PC-3 (cell line): ENCODE data around the gene USP32.

Source experiments
- EZH2 ChIP-seq: fragments of 300-600 bp; sonication (generic); IDR thresholded peaks from one replicate; pipeline ENCODE4 v1.6.1; 2017; ENCODE audit warnings: antibody characterized with exemption, mild to moderate bottlenecking, low read length; ENCODE audit not compliant: unreplicated experiment
- EZH2phosphoT487 ChIP-seq: fragments of 300-600 bp; sonication (generic); IDR thresholded peaks from 2 replicates; pipeline ENCODE4 v1.6.1; 2018; ENCODE audit warnings: mild to moderate bottlenecking, antibody characterized with exemption, low read length, borderline replicate concordance
- TF ChIP-seq, protein P1 (sequence below): fragments of 300-600 bp; sonication (generic); conservative IDR thresholded peaks from 2 replicates; pipeline ENCODE4 v1.5.1; 2017; ENCODE audit warnings: antibody characterized with exemption, low read depth, mild to moderate bottlenecking, low read length

DNA sequence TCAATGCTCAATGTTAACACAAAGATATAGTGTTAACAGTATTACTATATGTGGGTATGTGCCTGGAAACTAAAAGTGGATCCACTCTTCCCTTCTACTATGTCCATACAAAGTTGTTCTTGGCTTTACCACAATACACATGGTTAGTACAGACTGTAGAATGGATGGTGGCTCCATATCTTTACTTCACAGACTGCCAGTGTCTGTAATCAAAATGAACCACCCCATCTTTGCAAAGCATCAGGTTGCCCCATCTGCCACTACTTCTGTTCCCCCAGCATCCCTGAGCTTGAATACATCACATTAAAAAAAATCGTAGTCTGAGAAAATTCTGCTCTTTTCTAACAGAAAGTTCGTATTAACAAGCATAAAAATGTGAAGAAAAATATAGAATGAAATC, 30.0 kb downstream of the USP32 start:
- TF ChIP-seq, protein P1, sequence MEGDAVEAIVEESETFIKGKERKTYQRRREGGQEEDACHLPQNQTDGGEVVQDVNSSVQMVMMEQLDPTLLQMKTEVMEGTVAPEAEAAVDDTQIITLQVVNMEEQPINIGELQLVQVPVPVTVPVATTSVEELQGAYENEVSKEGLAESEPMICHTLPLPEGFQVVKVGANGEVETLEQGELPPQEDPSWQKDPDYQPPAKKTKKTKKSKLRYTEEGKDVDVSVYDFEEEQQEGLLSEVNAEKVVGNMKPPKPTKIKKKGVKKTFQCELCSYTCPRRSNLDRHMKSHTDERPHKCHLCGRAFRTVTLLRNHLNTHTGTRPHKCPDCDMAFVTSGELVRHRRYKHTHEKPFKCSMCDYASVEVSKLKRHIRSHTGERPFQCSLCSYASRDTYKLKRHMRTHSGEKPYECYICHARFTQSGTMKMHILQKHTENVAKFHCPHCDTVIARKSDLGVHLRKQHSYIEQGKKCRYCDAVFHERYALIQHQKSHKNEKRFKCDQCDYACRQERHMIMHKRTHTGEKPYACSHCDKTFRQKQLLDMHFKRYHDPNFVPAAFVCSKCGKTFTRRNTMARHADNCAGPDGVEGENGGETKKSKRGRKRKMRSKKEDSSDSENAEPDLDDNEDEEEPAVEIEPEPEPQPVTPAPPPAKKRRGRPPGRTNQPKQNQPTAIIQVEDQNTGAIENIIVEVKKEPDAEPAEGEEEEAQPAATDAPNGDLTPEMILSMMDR = no peak
- no peak for TF ChIP-seq EZH2
- TF ChIP-seq EZH2phosphoT487 = no peak
